Measurements from ENCODE around the gene SLC47A1.
A peak's percentile ranks its signal among the peaks of the same experiment; 100 is the strongest.
"Not testable (repeated sequence)": the region's sequence is repeated elsewhere in the genome, so short reads cannot be mapped to it uniquely, and the experiment has no call there.

The SLC47A1 gene

DNA sequence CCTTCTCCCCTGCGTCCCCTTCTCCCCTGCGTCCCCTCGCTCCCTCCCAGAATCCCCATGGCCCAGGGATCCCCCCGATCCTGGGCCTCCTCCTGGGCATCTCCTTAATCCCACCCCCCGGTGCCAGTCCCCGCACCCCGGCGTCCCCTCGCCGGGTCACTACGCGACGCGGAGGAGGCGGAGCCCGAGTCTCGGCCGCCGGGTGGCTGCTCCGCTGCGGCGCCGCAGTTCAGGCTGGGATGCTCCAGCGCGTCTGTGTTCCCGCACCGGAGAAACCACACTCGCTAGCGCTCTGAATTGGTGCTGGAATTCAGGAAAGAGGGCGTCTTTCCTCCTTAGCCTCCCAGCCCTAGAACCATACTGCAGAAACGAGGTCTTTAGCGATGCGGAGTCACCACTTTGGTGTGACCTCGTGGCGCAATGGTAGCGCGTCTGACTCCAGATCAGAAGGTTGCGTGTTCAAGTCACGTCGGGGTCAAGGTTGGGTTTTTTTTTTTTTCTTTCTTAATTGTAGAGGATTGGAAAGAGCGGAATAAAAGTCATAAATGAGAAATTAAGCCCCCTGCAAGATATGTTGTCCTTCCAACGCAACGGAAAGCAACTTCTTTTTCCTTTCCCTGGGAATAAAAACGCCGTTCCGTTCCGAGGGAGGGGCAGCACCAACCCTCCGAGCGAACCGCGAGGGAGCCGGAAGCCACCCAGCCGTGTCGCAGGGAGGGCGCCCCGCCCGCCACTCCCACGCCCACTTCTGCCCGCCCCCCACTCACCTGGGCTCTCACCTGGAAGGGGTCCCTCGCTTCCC, 25.7 kb upstream of the SLC47A1 start:
- in situ Hi-C loops (cut with HindIII; ENCODE audit: low sequenced_read_pairs), result no loop called here
- TF ChIP-seq, protein P1, sequence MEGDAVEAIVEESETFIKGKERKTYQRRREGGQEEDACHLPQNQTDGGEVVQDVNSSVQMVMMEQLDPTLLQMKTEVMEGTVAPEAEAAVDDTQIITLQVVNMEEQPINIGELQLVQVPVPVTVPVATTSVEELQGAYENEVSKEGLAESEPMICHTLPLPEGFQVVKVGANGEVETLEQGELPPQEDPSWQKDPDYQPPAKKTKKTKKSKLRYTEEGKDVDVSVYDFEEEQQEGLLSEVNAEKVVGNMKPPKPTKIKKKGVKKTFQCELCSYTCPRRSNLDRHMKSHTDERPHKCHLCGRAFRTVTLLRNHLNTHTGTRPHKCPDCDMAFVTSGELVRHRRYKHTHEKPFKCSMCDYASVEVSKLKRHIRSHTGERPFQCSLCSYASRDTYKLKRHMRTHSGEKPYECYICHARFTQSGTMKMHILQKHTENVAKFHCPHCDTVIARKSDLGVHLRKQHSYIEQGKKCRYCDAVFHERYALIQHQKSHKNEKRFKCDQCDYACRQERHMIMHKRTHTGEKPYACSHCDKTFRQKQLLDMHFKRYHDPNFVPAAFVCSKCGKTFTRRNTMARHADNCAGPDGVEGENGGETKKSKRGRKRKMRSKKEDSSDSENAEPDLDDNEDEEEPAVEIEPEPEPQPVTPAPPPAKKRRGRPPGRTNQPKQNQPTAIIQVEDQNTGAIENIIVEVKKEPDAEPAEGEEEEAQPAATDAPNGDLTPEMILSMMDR (IDR thresholded peaks at IDR 0.05; ENCODE audit: low read depth, low read length, missing control alignments), result no peak
- peak; percentile 80 for DNase-seq (ENCODE audit: low read depth)
- peak overlapping the region; percentile 76 for H3K4me3 ChIP-seq (ENCODE audit: low read depth, low read length)

- TF ChIP-seq, protein P1 (IDR thresholded peaks at IDR 0.05; ENCODE audit: low read depth, low read length, missing control alignments), result no peak
- in situ Hi-C loops (cut with HindIII; ENCODE audit: low sequenced_read_pairs), result no loop called here
- peak overlapping the region; percentile 76 for H3K4me3 ChIP-seq (ENCODE audit: low read depth, low read length)
- no peak for DNase-seq (ENCODE audit: low read depth)
Measured at GRCh38 chr17:19508577-19508867, 25.1 kb upstream of the SLC47A1 start.

DNA sequence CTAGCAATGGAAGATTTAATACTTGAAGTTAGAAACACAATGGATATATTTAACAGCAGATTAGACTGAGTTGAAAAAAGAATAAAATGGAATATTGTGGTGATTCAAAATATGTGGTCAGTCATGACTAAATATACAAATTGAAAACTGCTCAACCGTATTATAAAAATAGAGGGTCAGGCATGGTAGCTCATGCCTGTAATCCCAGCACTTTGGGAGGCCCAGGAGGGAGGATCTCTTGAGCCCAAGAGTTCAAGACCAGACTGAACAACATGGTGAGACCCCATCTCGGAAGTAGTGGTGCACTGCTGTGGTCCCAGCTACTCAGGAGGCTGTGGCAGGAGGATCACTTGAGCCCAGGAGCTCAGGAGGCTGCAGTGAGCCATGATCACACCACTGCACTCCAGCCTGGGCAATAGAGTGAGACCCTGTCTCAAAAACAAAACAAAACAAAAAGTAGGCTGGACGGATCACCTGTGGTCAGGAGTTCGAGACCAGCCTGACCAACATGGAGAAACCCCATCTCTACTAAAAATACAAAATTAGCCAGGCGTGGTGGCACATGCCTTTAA, 24.3 kb upstream of the SLC47A1 start:
- in situ Hi-C loops (cut with HindIII; ENCODE audit: low sequenced_read_pairs); H3K4me3 ChIP-seq (ENCODE audit: low read depth, low read length): not testable (repeated sequence)

DNA sequence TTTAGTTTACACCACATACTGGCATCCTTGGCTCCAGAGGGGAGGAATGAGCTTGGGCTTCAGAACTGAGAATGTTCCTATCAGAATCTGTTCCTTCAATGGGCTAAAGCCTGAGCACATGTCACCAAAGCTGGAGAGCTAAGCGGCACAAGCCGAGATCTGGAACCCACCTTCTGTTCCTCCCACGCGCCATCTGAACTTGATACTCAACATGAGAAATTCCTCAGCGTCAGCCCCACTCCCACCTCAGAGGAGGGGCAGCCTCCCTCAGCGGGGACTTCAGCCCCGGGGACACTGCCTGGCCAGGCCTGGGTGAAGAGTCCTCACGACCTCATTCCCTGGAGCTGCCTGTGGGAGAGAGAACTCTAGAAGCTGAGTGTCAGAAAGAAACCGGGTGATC, 22.8 kb upstream of the SLC47A1 start:
- TF ChIP-seq, protein P1 (IDR thresholded peaks at IDR 0.05; ENCODE audit: low read depth, low read length, missing control alignments), result no peak

More for the DNA sequence above, 24.3 kb upstream of the SLC47A1 start:
- DNase-seq (ENCODE audit: low read depth), result not testable (repeated sequence)

GRCh38 chr17:19513897-19514488, 19.7 kb upstream of the SLC47A1 start:
- TF ChIP-seq, protein P1 (IDR thresholded peaks at IDR 0.05; ENCODE audit: low read depth, low read length, missing control alignments), result peak; percentile 84
- no peak overlapping the region for H3K4me3 ChIP-seq (ENCODE audit: low read depth, low read length)
- peak; percentile 34 for DNase-seq (ENCODE audit: low read depth)
- in situ Hi-C loops (cut with HindIII; ENCODE audit: low sequenced_read_pairs), result no loop called here

More for the DNA sequence above, 22.8 kb upstream of the SLC47A1 start:
- no peak for DNase-seq (ENCODE audit: low read depth)
- H3K4me3 ChIP-seq (ENCODE audit: low read depth, low read length), result no peak overlapping the region
- in situ Hi-C loops (cut with HindIII; ENCODE audit: low sequenced_read_pairs), result no loop called here

DNA sequence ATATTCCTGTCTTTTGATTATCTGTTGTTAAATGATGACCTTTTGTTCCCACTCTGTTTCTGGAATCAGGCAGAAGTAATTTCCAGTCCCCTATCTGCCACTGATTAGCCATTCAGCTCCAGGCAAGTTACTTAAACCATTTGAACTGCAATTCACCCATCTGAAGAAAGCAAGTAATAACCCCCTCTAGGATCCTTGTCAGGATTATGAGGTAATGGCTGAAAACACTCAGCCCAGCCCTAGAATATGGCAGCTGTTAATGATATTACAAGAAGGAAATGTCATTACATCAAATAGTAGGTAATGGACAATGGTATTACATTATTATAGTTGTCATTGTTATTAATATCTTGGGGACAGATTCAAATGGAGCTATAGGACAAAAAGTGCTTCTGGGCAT, 16.0 kb upstream of the SLC47A1 start:
- in situ Hi-C loops (cut with HindIII; ENCODE audit: low sequenced_read_pairs), result loop anchor here (5.0 kb wide), 2 partner anchors 75 to 245 kb away; no protein-coding TSS in a partner anchor
- H3K4me3 ChIP-seq (ENCODE audit: low read depth, low read length), result no peak overlapping the region
- DNase-seq (ENCODE audit: low read depth), result no peak
- TF ChIP-seq, protein P1 (IDR thresholded peaks at IDR 0.05; ENCODE audit: low read depth, low read length, missing control alignments), result no peak

DNA sequence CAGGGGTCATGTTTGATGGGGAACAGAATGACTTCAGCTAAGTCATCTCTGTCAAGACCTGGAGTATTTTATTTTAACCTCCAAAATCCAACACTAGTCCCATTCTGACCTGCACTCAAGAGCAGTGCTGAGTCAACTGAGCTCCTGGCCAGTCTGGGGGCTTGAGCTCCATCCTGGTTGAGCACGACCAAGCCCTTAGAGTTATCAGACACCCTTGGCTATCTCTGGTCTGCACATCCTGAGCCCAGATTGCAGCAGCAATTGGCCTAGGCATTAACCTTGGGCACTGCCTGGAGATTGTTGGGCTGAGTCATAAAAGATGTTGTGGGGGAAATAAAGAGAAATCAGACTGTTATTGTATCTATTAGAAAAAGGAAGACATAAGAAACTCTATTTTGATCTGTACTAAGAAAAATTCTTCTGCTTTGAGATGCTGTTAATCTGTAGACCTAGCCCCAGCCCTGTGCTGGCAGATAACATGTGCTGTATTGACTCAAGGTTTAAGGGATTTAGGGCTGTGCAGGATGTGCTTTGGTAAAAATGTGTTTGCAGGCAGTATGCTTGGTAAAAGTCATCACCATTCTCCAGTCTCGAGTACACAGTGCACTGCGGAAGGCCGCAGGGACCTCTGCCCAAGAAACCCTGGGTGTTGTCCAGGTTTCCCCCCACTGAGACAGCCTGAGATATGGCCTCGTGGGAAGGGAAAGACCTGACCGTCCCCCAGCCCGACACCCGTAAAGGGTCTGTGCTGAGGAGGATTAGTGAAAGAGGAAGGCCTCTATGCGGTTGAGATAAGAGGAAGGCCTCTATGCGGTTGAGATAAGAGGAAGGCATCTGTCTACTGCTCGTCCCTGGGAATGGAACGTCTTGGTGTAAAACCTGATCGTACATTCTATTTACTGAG, 14.0 kb upstream of the SLC47A1 start:
- in situ Hi-C loops (cut with HindIII; ENCODE audit: low sequenced_read_pairs), result loop anchor here (5.0 to 10.0 kb wide), 3 partner anchors 73 to 243 kb away; partner anchors contain the start of gene B9D1
- H3K4me3 ChIP-seq (ENCODE audit: low read depth, low read length); DNase-seq (ENCODE audit: low read depth): not testable (repeated sequence)
